HepG2 (cell line): Measurements from ENCODE around the gene TATDN2. TPM values are rescaled to one million over a fixed set of nuclear protein-coding genes. Genes with fewer than 3 reads are reported as not detected.
"Not testable (repeated sequence)": the region's sequence is repeated elsewhere in the genome, so short reads cannot be mapped to it uniquely, and the experiment has no call there.

Source experiments
- ATAC-seq: fragments of 200-7000 bp; cut with Tn5 transposase; 3 replicates; pipeline ENCODE4 v1.9.1; 2020; ENCODE audit warnings: mild to moderate bottlenecking, moderate library complexity
- BruUV-seq: library from RNA; stranded (reverse); fragments of 400-500 nt; replicated peaks from 2 replicates; lab custom pipeline; 2021; lab: Mats Ljungman, UMichigan
- CTCF ChIA-PET: fragments of 300-600 bp; formaldehyde crosslinking; extraction: SDS; loops from one replicate; lab custom pipeline; 2021; ENCODE audit warnings: low total read pairs, inconsistent platforms, low intra/inter-chr PET ratio; lab: Yijun Ruan, JAX
- POLR2A ChIA-PET: fragments of 350-600 bp; sonication (Branson Sonifier 250); formaldehyde crosslinking; loops from one replicate; lab custom pipeline; 2020; ENCODE audit warnings: antibody characterized with exemption, inconsistent platforms; lab: Yijun Ruan, JAX
- DNase-seq: peaks from one replicate; pipeline ENCODE4 v3.0.0-alpha.2; 2015; ENCODE audit warnings: low spot score
- FAIRE-seq: peaks from 3 replicates; lab custom pipeline; 2011; peaks lifted over from hg19 to GRCh38; lab: Jason Lieb, UNC
- H2AFZ ChIP-seq: one replicate; pipeline ENCODE4 v1.6.1; 2011; ENCODE audit warnings: low read length, inconsistent platforms
- H3K27ac ChIP-seq: fragments of 300-600 bp; 3 replicates; pipeline ENCODE4 v1.8.0; 2011; ENCODE audit warnings: mixed run types, mild to moderate bottlenecking, mixed read lengths, low read length, inconsistent platforms; ENCODE audit not compliant: insufficient read depth; ENCODE audit errors: extremely low read length
- H3K27me3 ChIP-seq, 2 experiments: fragments of 200-600 bp in 1 of 2; 2 replicates in 1 of 2; 3 replicates in 1 of 2; pipeline versions ENCODE4 v1.6.0 to v1.8.0; 2011; ENCODE audit warnings: low read length in 2 of 2, mild to moderate bottlenecking in 2 of 2, moderate library complexity in 2 of 2, inconsistent platforms in 1 of 2; ENCODE audit not compliant: insufficient read depth in 2 of 2, control insufficient read depth in 1 of 2
- H3K36me3 ChIP-seq, 2 experiments: fragments of 200-600 bp in 1 of 2; replicated peaks in 1 of 2; 2 replicates in 1 of 2; 3 replicates in 1 of 2; pipeline versions ENCODE4 v1.5.1 to v1.8.0; 2011; ENCODE audit warnings: low read length in 2 of 2, inconsistent platforms in 1 of 2; ENCODE audit not compliant: insufficient read depth in 2 of 2, control insufficient read depth in 1 of 2
- H3K4me1 ChIP-seq: 2 replicates; pipeline ENCODE4 v1.5.1; 2012; ENCODE audit warnings: low read length, inconsistent platforms; ENCODE audit not compliant: insufficient read depth
- H3K4me2 ChIP-seq: 2 replicates; pipeline ENCODE4 v1.6.0; 2011; ENCODE audit warnings: low read depth, low read length, inconsistent platforms
- H3K4me3 ChIP-seq, 3 experiments: fragments of 200-600 bp in 1 of 3; sonication (generic), shearing (Covaris generic) in 1 of 3; replicated peaks in 1 of 3; 2 replicates each; pipeline ENCODE4 v1.5.1; 2011 to 2016; ENCODE audit warnings: low read length in 3 of 3, inconsistent platforms in 2 of 3, low read depth in 2 of 3, mild to moderate bottlenecking in 2 of 3, control low read depth in 1 of 3, mixed read lengths in 1 of 3; ENCODE audit not compliant: insufficient read depth in 1 of 3
- H3K79me2 ChIP-seq: one replicate; pipeline ENCODE4 v1.6.1; 2011; ENCODE audit warnings: low read length, inconsistent platforms; ENCODE audit not compliant: insufficient read depth
- H3K9ac ChIP-seq: 2 replicates; pipeline ENCODE4 v1.6.0; 2011; ENCODE audit warnings: mild to moderate bottlenecking, low read depth, low read length, inconsistent platforms; ENCODE audit not compliant: insufficient read depth
- H3K9me3 ChIP-seq: 2 replicates; pipeline ENCODE4 v1.5.1; 2012; ENCODE audit warnings: mild to moderate bottlenecking, low read length
- H4K20me1 ChIP-seq: 2 replicates; pipeline ENCODE4 v1.6.0; 2011; ENCODE audit warnings: inconsistent platforms, mild to moderate bottlenecking, low read length, moderate library complexity; ENCODE audit not compliant: insufficient read depth
- GABPB1 ChIP-seq: IDR thresholded peaks from 2 replicates; pipeline ENCODE4 v1.6.1; 2016; ENCODE audit warnings: mild to moderate bottlenecking, missing genetic modification reagents, moderate library complexity, missing compliant biosample characterization
- ZNF10 ChIP-seq: sonication (generic); formaldehyde crosslinking; IDR thresholded peaks from 2 replicates; pipeline ENCODE4 v1.4.0; 2020; ENCODE audit warnings: mild to moderate bottlenecking, low read depth, missing genetic modification reagents, borderline replicate concordance
- ZNF121 ChIP-seq: sonication (generic); formaldehyde crosslinking; IDR thresholded peaks from 2 replicates; pipeline ENCODE4 v1.5.0; 2020; ENCODE audit warnings: mild to moderate bottlenecking, missing genetic modification reagents
- ZNF615 ChIP-seq: sonication (generic); formaldehyde crosslinking; IDR thresholded peaks from 2 replicates; pipeline ENCODE4 v1.5.0; 2020; ENCODE audit warnings: mild to moderate bottlenecking, missing genetic modification reagents, borderline replicate concordance
- WGBS: methylation state at CpG from one replicate; pipeline ENCODE4 v1.1.6; 2017; ENCODE audit warnings: low lambda C conversion rate; 5-methylcytosine and 5-hydroxymethylcytosine counted together
- in situ Hi-C: cut with HindIII; loops from 2 replicates; pipeline ENCODE4 v1.10.0; 2017; ENCODE audit warnings: low pct_unique_long_range_greater_than_20kb; ENCODE audit not compliant: extremely low pct_ligation_motif_present
- intact Hi-C: fragments of 100-400 bp; cut with micrococcal nuclease; formaldehyde crosslinking; loops from one replicate; pipeline ENCODE4 v1.10.0; 2022; ENCODE audit not compliant: unreplicated experiment
- polyA plus RNA-seq, 8 experiments: library from polyadenylated mRNA; depleted of rRNA in 3 of 8; stranded (reverse) in 7 of 8; unstranded in 1 of 8; fragments of >200 nt; fragmentation: Illumina TruSeq in 4 of 8; extraction: Trizol in 4 of 8; gene quantifications; 2 replicates each; pipeline versions ENCODE4 v1.2.1 to v1.2.3, GENCODE V29; 2011 to 2016; ENCODE audit warnings: low read depth in 4 of 8, missing spikeins in 1 of 8, mixed read lengths in 1 of 8; ENCODE audit not compliant: insufficient read depth in 1 of 8
- total RNA-seq, 5 experiments: library from RNA; depleted of rRNA; stranded (reverse); fragments of >200 nt; fragmentation: Illumina TruSeq; extraction: Trizol; gene quantifications; 2 replicates each; pipeline ENCODE4 v1.2.3, GENCODE V29; 2016; ENCODE audit warnings: low read depth in 1 of 5

The TATDN2 gene
- total and polyA plus RNA-seq, 2 of the 13 experiments (the other 11 are each of a cell fraction or from before 2014, with no cell fraction given) = 12.1 to 21.9 TPM

GRCh38 chr3:10269443-10269842, 21.2 kb downstream of the TATDN2 start:
- Histone ChIP-seq H3K4me1 (peaks cover 21% of the 10 kb centered on the region), H3K9ac (no peak overlapping the region), H2AFZ (no peak overlapping the region), H3K9me3 (no peaks in the 10 kb centered on the region), H3K36me3 (peaks cover 29 to 81% of the 10 kb centered on the region in 2 experiments), H4K20me1 (peaks cover 34% of the 10 kb centered on the region), H3K27me3 (no peaks in the 10 kb centered on the region), H3K4me3 (no peak overlapping the region), H3K79me2 (peaks cover 83% of the 10 kb centered on the region), H3K4me2 (no peak overlapping the region), H3K27ac (no peak overlapping the region)
- DNase-seq (no peak), ATAC-seq (no peak), FAIRE-seq (no peak)
- CTCF ChIA-PET = no interaction called here
- intact Hi-C loops (no loop called here), in situ Hi-C loops (no loop called here)
- POLR2A ChIA-PET = no interaction called here
- TF ChIP-seq ZNF10 (CRISPR knock-in tag) (no peak), GABPB1 (CRISPR knock-in tag) (no peak), ZNF121 (CRISPR knock-in tag) (peak; percentile 59), ZNF615 (no peak)
- WGBS = 97% methylated on average over 5 of the region's 5 CpGs
- BruUV-seq = no TSS peak

- intact Hi-C loops = not testable (repeated sequence)
Observed at GRCh38 chr3:10272476-10272875, 24.2 kb downstream of the TATDN2 start.

More at GRCh38 chr3:10272476-10272875, 24.2 kb downstream of the TATDN2 start:
- POLR2A ChIA-PET = interaction anchor here (0.7 kb wide), 1 partner anchor 20 kb away, joined by 3 read pairs; the partner anchor contains the start of gene GHRL
- DNase-seq, H2AFZ ChIP-seq, BruUV-seq, in situ Hi-C loops, ATAC-seq, H3K4me3 ChIP-seq, H3K27ac ChIP-seq, H3K9me3 ChIP-seq, FAIRE-seq, H3K4me2 ChIP-seq, H3K27me3 ChIP-seq, H3K9ac ChIP-seq, CTCF ChIA-PET: not testable (repeated sequence)
- peaks cover 76% of the 10 kb centered on the region for H3K79me2 ChIP-seq
- 95% methylated on average over 11 of the region's 11 CpGs for WGBS
- H4K20me1 ChIP-seq = peaks cover 47% of the 10 kb centered on the region
- H3K36me3 ChIP-seq = peaks cover 38 to 87% of the 10 kb centered on the region in 2 experiments
- peaks cover 10% of the 10 kb centered on the region for H3K4me1 ChIP-seq
